Psoas muscle (tissue), 8 donors: ENCODE results near the gene GOLGA1. TPM values are rescaled to one million over a fixed set of nuclear protein-coding genes. Genes with fewer than 3 reads are reported as not detected.
A peak's percentile ranks its signal among the peaks of the same experiment; 100 is the strongest.

Experiments
- ATAC-seq, 4 donors: fragments of 200-7000 bp; cut with Tn5 transposase; one replicate each; pipeline ENCODE4 v1.9.1; 2020; ENCODE audit warnings: moderate library complexity in 3 of 4, mild to moderate bottlenecking in 2 of 4
- DNase-seq, 2 donors: peaks; one replicate each; pipeline ENCODE4 v3.0.0-alpha.2; 2020
- H3K27ac ChIP-seq: fragments of 200-600 bp; one replicate; pipeline ENCODE4 v1.8.0; 2022
- H3K27me3 ChIP-seq, 3 donors: fragments of 200-600 bp in 1 of 3; one replicate each; pipeline versions ENCODE4 v1.6.1 to v1.8.0; 2013 to 2022; ENCODE audit warnings: low read length in 2 of 3, mild to moderate bottlenecking in 2 of 3, moderate library complexity in 1 of 3; ENCODE audit not compliant: insufficient read depth in 3 of 3
- H3K36me3 ChIP-seq, 2 donors: fragments of 200-600 bp in 1 of 2; one replicate each; pipeline versions ENCODE4 v1.6.1 to v1.8.0; 2013 to 2022; ENCODE audit warnings: low read depth in 1 of 2, mild to moderate bottlenecking in 1 of 2, moderate library complexity in 1 of 2; ENCODE audit not compliant: insufficient read depth in 1 of 2
- H3K4me1 ChIP-seq: fragments of 200-600 bp; one replicate; pipeline ENCODE4 v1.8.0; 2022
- H3K4me3 ChIP-seq: fragments of 200-600 bp; one replicate; pipeline ENCODE4 v1.8.0; 2022; ENCODE audit warnings: mild to moderate bottlenecking
- H3K9me3 ChIP-seq: fragments of 200-600 bp; one replicate; pipeline ENCODE4 v1.8.0; 2022
- WGBS, 3 donors: extraction: QIAGEN DNeasy Blood & Tissue Kit; methylation state at CpG; one replicate each; pipeline versions ENCODE4 v1.1.6 to v1.1.7; 2013; 5-methylcytosine and 5-hydroxymethylcytosine counted together
- intact Hi-C, 2 donors: fragments of 100-400 bp; cut with DNase I; formaldehyde crosslinking; loops; one replicate each; pipeline versions ENCODE4 v1.11.0 to v1.14.2; 2022
- polyA plus RNA-seq, 3 donors: library from polyadenylated mRNA; stranded (reverse); fragments of 200-250 nt; gene quantifications; one replicate each; pipeline ENCODE4 v1.2.3, GENCODE V29; 2013
- total RNA-seq, 4 donors: library from RNA; stranded (reverse); fragmentation: NEBNext Ultra II Directional in 2 of 4; extraction: Animal tissue kit (Norgen Biotek cat#: 25700) in 2 of 4; gene quantifications; one replicate each; pipeline versions ENCODE4 v1.2.1 to v1.2.4, GENCODE V29; 2021 to 2023
- TF ChIP-seq, protein P1 (sequence below): fragments of 200-600 bp; IDR thresholded peaks from one replicate; pipeline ENCODE4 v1.8.0; 2022; ENCODE audit warnings: antibody characterized with exemption
- donor health status: healthy with polysubstance abuse.
- donor health status: DM: no; HTN: no; CAD: no; lungs with moderate emphysema.
- donor health status: Bipolar disorder and iron deficiency.
- donor health status: healthy.
- donor health status: DM: yes; HTN: yes; CAD: no.
- donor health status: DM: no; HTN: no; CAD: no.
- donor health status: DM: no; HTN: no; CAD: no.
- donor health status: DM: yes; HTN: yes; CAD: no.

GOLGA1 gene
- total and polyA plus RNA-seq, 7 donors, result 8.0 to 23.0 (median 15.2) TPM

DNA sequence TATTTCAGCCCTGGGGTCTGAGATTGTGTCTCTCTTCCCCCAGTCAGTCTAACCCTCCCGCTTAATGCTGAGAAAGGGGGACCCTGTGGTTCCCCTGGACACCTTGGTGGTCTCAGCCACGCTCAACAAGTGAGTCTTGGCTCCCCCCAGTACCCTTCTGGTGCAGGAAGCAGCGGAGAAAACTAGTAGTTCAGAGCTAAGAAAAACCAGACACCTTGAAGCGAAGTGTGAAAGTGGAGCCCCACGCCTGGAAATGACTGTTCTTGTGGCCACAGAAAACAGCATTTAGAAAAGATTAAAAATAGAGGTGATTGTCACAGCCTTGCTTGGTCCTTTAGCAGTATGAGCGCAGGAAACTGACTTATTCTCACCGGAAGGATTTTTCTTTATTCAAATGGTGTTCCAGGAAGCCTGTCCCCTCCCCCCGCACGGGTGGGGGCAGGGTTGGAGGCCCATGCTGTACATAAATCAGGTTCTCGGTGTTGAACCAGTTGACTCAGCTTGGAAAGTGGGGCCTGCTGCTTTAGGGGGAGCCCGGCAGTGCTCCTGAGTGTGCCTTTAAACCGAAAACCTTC, 70.8 kb downstream of the GOLGA1 start:
- no peaks in the 10 kb centered on the region for H3K27me3 ChIP-seq
- TF ChIP-seq, protein P1, sequence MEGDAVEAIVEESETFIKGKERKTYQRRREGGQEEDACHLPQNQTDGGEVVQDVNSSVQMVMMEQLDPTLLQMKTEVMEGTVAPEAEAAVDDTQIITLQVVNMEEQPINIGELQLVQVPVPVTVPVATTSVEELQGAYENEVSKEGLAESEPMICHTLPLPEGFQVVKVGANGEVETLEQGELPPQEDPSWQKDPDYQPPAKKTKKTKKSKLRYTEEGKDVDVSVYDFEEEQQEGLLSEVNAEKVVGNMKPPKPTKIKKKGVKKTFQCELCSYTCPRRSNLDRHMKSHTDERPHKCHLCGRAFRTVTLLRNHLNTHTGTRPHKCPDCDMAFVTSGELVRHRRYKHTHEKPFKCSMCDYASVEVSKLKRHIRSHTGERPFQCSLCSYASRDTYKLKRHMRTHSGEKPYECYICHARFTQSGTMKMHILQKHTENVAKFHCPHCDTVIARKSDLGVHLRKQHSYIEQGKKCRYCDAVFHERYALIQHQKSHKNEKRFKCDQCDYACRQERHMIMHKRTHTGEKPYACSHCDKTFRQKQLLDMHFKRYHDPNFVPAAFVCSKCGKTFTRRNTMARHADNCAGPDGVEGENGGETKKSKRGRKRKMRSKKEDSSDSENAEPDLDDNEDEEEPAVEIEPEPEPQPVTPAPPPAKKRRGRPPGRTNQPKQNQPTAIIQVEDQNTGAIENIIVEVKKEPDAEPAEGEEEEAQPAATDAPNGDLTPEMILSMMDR, result no peak
- H3K4me3 ChIP-seq, result peak overlapping the region; percentile 93
- DNase-seq (peak in 1 of 2 donors; percentile 50), ATAC-seq (no peak)
- 7 to 12% (median 11%) methylated on average over 12 of the region's 12 CpGs for WGBS, 3 donors
- intact Hi-C loops, result loop anchor here in 1 of 2 donors (2.0 kb wide), 1 partner anchor 71 kb away; the partner anchor contains the start of gene GOLGA1
- peaks cover 0 to 19% of the 10 kb centered on the region in 2 donors for H3K36me3 ChIP-seq
- peaks cover 48% of the 10 kb centered on the region for H3K4me1 ChIP-seq
- H3K9me3 ChIP-seq, result no peaks in the 10 kb centered on the region
- H3K27ac ChIP-seq, result peak overlapping the region; percentile 99

DNA sequence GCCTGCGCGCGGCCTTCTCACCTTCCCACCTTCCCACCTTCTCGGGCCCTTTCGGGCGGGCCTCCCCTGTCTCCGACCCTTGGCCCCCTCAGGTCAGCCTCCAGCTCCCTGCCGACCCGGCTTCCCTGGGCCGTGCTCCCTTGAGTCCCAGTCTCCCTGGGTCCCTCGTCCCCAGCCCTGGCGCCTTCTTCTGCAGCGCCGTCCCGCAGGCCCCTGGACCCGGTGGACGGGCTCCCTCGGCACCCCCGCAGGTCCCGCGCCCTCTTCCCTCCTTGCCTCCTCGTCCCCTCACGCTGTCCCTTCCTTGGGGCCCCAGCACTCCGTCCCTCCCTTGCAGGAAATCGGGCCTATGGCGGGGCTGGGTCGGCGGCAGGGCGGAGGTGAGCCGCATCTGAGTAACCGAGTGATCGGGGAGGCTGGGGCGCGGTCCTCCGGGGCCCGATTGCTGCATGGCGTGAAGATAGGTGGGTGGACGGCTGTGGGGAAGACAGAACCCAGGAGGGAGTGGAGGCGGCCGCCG, 71.4 kb downstream of the GOLGA1 start:
- H3K36me3 ChIP-seq, result peaks cover 0 to 14% of the 10 kb centered on the region in 2 donors
- peaks cover 48% of the 10 kb centered on the region for H3K4me1 ChIP-seq
- no peaks in the 10 kb centered on the region for H3K27me3 ChIP-seq
- intact Hi-C loops, result loop anchor here in 1 of 2 donors (2.0 kb wide), 1 partner anchor 71 kb away; the partner anchor contains the start of gene GOLGA1
- H3K4me3 ChIP-seq, result peak overlapping the region; percentile 93
- DNase-seq, result no peak
- TF ChIP-seq, protein P1, result no peak
- WGBS, 3 donors, result 0% methylated on average over 37 to 40 of the region's 41 CpGs
- no peaks in the 10 kb centered on the region for H3K9me3 ChIP-seq
- peak in 2 of 4 donors; percentile 2 for ATAC-seq
- H3K27ac ChIP-seq, result peak overlapping the region; percentile 99

DNA sequence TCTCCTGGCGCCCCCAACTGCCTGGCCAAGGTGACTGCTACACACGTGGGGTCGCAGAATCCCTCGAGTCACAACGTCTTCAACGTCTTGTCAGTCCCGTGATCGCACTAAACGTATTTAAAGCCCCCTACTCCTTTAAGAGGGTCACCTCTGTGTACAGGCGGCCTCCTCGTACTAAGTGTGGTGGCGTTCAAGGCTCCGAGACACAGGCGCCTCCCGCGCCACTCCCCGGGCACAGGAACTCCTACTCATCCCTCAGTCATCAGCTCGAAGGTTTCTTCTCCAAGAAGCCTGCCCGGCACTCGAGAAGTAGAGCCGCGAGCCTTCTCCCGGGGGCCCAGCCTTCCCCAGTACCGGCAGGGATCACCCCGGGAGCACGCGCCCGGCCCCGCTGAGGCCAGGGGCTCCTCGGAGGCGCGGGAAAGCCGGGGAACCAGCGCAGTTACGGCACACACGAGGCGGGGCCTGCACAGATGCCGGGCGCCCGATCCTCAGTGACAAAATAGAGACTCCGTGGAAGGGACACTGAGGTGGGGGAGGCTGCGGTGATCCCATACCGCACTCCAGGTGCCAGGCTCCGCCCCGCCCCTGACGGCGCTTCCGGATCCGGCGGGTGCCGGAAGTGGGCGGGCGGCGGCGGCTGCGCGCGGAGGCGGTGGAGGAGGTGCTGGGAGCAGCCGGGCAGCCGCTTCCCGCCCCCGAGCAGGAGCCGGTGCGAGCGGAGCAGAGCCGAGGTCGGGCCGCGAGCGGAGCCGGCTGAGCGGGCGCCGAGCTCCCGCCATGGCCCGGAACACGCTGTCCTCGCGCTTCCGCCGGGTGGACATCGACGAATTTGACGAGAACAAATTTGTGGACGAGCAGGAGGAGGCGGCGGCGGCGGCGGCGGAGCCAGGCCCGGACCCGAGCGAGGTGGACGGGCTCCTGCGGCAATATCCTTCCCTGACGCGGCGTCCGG, 72.1 kb downstream of the GOLGA1 start:
- DNase-seq, result peak; percentile 90 to 94
- intact Hi-C loops, result loop anchor here in 1 of 2 donors (2.0 kb wide), 1 partner anchor 72 kb away; the partner anchor contains the start of gene GOLGA1
- TF ChIP-seq, protein P1, result peak; percentile 11
- Histone ChIP-seq H3K4me3 (peak overlapping the region; percentile 93), H3K36me3 (peaks cover 0 to 6% of the 10 kb centered on the region in 2 donors), H3K27ac (peak overlapping the region; percentile 99), H3K9me3 (no peaks in the 10 kb centered on the region), H3K4me1 (peaks cover 43% of the 10 kb centered on the region), H3K27me3 (no peaks in the 10 kb centered on the region)
- WGBS, 3 donors, result 0% methylated on average over 88 to 101 of the region's 101 CpGs
- ATAC-seq, result peak; percentile 90 to 93 (median 92)

DNA sequence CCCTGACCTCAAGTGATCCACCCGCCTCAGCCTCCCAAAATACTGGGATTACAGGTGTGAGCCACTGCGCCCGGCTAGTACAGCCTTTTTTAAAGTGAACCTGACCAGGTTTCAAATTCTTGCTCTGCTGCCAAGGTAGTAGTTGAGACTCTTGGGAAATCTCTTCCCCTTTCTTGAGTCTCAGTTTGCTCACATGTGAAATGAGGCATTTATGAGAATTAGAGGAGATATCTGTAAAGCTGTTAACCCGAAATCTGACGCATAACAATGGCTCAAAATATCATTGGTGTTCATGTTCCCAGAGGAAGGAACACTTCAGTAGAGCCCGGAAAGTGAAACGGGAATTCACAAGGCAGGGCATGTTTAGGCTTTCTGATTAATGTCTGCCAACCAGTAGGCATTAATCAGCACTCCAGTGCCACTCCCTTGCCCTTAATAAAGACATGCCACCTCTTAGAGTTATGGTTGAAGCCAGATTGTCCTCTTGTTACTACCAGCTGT, 77.5 kb downstream of the GOLGA1 start:
- TF ChIP-seq, protein P1, result no peak
- no peak for DNase-seq

More for the DNA sequence above, 77.5 kb downstream of the GOLGA1 start:
- H3K27me3 ChIP-seq, result no peaks in the 10 kb centered on the region
- no peaks in the 10 kb centered on the region for H3K9me3 ChIP-seq
- intact Hi-C loops, result no loop called here
- peaks cover 37% of the 10 kb centered on the region for H3K4me1 ChIP-seq
- WGBS, 3 donors, result 44 to 57% (median 46%) methylated on average over 7 of the region's 7 CpGs
- no peak overlapping the region for H3K4me3 ChIP-seq
- peaks cover 8 to 28% of the 10 kb centered on the region in 2 donors for H3K36me3 ChIP-seq
- H3K27ac ChIP-seq, result peak overlapping the region; percentile 92
- peak in 2 of 4 donors; percentile 17 to 38 for ATAC-seq
